Cortex of kidney (tissue), 1 donor: ENCODE measurements around the gene HYI.
"Not testable (repeated sequence)": the region's sequence is repeated elsewhere in the genome, so short reads cannot be mapped to it uniquely, and the experiment has no call there.

ENCODE experiments used
- DNase-seq: peaks from one replicate; lab custom pipeline; 2025; lab: John Stamatoyannopoulos, UW

HYI gene

GRCh38 chr1:43427524-43427923 is 26.2 kb downstream of the HYI start:
- no peak for DNase-seq

GRCh38 chr1:43426221-43426620 is 27.5 kb downstream of the HYI start:
- no peak for DNase-seq

GRCh38 chr1:43425045-43425444 is 28.7 kb downstream of the HYI start:
- DNase-seq, result no peak

- no peak for DNase-seq
Measured at GRCh38 chr1:43423672-43424550, 29.8 kb downstream of the HYI start.

- no peak for DNase-seq
Measured at GRCh38 chr1:43422995-43423671, 30.6 kb downstream of the HYI start.

- DNase-seq, result no peak
Measured at GRCh38 chr1:43421976-43422750, 31.6 kb downstream of the HYI start.

- no peak for DNase-seq
Measured at GRCh38 chr1:43421396-43421795, 32.3 kb downstream of the HYI start.

GRCh38 chr1:43420874-43421273 is 32.9 kb downstream of the HYI start:
- DNase-seq, result no peak

- no peak for DNase-seq
Measured at GRCh38 chr1:43419627-43420425, 33.9 kb downstream of the HYI start.

- no peak for DNase-seq
Measured at GRCh38 chr1:43418858-43419257, 34.9 kb downstream of the HYI start.

- no peak for DNase-seq
Measured at GRCh38 chr1:43415901-43416300, 37.8 kb downstream of the HYI start.

GRCh38 chr1:43414634-43415223 is 39.0 kb downstream of the HYI start:
- DNase-seq, result no peak

GRCh38 chr1:43413426-43413825 is 40.3 kb downstream of the HYI start:
- not testable (repeated sequence) for DNase-seq

- no peak for DNase-seq
Measured at GRCh38 chr1:43410571-43410970, 43.2 kb downstream of the HYI start.

- DNase-seq, result no peak
Measured at GRCh38 chr1:43405876-43406234, 47.9 kb downstream of the HYI start.

GRCh38 chr1:43405219-43405875 is 48.4 kb downstream of the HYI start:
- DNase-seq, result no peak

- DNase-seq, result no peak
Measured at GRCh38 chr1:43404353-43404752, 49.4 kb downstream of the HYI start.

- DNase-seq, result no peak
Measured at GRCh38 chr1:43402089-43402865, 51.5 kb downstream of the HYI start.
